Upper lobe of left lung (tissue), 4 donors: ENCODE results near the gene EIF3B.

Experiments
- POLR2A ChIP-seq, 4 donors: fragments of 450-650 bp; IDR thresholded peaks; one replicate each; pipeline ENCODE4 v1.5.1; 2016 to 2017; ENCODE audit warnings: antibody characterized with exemption in 4 of 4, mild to moderate bottlenecking in 2 of 4
- TF ChIP-seq, protein P1 (sequence below), 6 experiments: fragments of 450-650 bp in 4 of 6; fragments of 200-600 bp in 2 of 6; sonication (generic) in 2 of 6; IDR thresholded peaks; one replicate each; pipeline ENCODE4 v1.5.1; 2016 to 2019; ENCODE audit warnings: antibody characterized with exemption in 6 of 6

DNA sequence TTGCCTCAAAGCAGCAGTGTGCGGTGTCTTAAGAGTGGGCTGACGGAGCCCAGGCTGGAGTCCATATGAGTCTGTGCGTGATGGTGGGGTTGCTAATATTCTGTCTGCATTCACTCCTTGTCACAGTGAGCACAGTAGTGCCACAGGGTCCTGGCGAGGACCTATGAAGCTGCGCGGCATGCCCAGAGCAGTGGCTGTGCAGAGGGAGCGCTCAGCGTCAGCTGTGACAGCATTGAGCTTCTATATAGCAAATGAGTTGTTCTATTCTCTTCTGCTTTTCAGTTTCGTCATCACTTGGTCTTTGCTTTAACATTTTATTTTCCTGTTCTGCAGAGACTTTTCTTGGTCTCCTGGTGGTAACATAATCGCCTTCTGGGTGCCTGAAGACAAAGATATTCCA is 14.5 kb downstream of the EIF3B start:
- TF ChIP-seq, protein P1, sequence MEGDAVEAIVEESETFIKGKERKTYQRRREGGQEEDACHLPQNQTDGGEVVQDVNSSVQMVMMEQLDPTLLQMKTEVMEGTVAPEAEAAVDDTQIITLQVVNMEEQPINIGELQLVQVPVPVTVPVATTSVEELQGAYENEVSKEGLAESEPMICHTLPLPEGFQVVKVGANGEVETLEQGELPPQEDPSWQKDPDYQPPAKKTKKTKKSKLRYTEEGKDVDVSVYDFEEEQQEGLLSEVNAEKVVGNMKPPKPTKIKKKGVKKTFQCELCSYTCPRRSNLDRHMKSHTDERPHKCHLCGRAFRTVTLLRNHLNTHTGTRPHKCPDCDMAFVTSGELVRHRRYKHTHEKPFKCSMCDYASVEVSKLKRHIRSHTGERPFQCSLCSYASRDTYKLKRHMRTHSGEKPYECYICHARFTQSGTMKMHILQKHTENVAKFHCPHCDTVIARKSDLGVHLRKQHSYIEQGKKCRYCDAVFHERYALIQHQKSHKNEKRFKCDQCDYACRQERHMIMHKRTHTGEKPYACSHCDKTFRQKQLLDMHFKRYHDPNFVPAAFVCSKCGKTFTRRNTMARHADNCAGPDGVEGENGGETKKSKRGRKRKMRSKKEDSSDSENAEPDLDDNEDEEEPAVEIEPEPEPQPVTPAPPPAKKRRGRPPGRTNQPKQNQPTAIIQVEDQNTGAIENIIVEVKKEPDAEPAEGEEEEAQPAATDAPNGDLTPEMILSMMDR (IDR thresholded peaks at IDR 0.05): no peak
- TF ChIP-seq POLR2A (IDR thresholded peaks at IDR 0.05): no peak
